HG02973 (cell line): ENCODE measurements around the gene ENTPD6.

Source experiments
- ATAC-seq: cut with Tn5 transposase; IDR thresholded peaks from one replicate; pipeline ENCODE4 v1.9.1; 2021; ENCODE audit warnings: moderate library complexity; ENCODE audit not compliant: unreplicated experiment

ENTPD6 gene

DNA sequence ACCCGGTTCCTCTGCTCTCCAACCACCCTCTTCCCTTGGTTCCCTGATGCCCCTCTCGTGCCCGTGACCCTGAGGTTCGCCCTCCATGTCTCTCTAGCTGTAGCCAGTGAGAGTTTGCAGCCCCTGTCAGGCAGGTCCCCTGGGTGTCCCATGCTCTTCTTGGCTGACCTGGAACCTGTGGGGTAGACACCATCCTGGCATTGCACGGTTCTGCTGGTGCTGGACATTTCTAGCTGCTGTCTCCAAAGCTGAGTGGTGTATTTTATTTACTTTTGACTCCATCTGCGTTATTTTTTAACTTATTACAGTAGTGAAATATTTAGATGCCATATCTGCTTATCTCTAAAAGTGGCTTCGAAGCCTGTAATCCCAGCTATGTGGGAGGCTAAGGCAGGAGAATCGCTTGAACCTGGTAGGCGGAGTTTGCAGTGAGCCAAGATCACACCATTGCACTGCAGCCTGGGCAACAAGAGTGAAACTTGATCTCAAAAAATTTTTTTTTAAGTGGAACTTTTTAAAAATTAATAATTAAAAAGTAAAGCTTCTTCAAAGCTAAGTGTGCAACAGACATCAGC is 12.5 kb downstream of the ENTPD6 start:
- no peak for ATAC-seq

DNA sequence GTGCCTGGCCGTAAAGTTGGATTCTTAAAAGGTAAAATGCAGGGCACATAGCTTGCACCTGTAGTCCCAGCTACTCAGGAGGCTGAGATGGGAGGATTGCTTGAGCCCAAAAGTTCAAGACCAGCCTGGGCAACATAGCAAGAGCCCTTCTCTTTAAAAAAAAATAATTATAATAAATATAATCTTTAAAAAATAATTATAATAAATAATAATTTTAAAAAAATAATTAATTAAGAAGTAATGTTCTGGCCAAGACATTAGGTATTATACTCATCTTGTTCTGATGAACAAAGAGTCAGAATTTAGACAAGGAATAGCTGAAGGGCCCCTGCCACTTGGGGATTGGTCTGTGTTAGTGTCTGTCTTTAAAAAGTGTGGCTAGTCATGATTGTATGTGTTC is 13.9 kb downstream of the ENTPD6 start:
- no peak for ATAC-seq

DNA sequence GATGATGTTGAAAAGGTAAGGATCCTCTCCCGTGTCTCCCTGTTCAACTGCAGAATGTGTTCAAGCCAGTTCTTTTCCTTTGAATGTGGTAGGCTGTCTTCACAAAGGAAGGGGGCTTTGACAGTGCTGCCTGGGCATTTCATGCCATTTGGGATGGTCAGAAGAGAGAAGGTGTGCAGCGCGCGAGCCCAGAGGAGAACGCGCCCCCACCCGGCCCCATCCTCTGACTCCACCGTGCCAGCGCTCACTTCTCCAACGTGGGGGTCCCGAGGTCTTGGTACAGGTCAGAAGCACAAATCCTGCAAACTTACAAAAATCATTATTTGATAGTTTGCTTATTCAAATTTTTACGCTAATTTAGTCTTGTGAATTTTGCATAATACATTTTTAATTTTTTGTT is 14.4 kb downstream of the ENTPD6 start:
- ATAC-seq: no peak

DNA sequence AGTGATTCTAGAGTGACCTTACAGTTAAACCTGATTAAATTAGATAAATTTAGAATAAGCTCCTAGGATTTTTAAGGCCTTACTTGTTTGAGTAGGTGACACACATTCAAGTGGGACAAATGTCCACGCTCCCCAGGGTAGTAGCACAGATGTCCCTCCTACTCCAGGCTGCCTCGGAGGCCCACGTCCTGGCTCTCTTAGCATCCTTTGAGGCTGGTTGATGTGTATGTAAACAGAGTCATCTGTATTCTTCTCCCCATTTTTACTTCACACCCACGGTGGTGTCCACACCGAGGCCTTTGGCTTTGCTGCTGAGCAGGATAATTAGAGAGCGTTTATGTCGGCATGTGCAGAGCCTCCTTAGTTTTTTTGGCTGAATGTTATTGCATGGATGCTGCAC is 15.8 kb downstream of the ENTPD6 start:
- ATAC-seq: no peak

DNA sequence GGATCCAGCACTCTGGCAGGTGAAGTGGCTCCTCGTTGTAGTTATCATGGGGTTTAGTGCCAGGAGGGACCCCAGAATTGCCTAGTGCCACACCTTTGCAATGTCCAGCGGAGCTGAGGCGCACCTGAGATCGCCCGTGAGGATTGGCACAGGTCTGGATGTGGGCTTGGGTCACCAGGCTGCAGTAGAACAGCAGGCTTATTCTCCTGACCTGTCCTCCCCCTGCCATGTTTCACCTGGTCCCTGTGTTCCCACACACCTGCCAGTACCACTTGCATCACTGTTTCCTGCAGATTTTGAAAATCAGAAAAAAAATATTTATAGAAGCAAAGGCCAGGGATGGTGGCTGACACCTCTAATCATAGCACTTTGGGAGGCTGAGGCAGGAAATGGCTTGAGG is 16.7 kb downstream of the ENTPD6 start:
- ATAC-seq: no peak

DNA sequence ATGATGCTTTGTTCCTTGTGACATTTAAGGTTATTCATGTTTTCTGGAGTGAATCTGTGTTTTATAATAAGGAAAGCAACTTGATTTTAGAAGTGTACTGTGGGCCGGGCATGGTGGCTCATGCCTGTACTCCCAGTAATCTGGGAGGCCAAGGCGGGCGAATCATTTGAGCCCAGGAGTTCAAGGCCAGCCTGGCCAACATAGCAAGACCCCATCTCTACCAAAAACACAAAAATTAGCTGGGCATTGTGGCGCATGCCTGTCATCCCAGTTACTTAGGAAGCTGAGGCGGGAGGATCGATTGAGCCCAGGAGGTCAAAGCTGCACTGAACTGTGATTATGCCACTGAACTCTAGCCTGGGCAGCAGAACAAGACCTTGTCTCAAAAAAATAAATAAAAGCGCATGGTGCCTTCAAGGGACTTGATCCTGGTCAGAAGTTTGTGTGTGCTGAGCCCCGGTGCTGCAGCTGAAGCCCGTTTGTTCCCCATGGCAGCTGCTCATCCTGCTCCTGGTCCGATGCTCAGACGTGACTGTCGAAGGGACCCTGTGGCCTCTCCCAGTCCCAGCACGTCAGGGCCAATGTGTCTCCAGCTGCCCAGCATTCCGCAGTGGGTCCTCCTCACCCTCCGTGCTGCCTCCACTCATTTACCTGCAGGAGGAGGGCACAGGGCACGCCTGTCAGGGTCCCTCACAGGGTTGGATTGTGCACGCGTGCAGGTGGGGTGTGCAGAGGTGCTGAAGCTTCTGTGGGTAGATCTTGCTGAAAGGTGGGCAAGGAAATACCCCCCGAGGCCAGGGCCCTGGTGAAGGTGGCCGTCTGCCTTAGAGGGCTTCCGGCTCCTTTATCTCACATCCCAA is 18.3 kb downstream of the ENTPD6 start:
- ATAC-seq: no peak

DNA sequence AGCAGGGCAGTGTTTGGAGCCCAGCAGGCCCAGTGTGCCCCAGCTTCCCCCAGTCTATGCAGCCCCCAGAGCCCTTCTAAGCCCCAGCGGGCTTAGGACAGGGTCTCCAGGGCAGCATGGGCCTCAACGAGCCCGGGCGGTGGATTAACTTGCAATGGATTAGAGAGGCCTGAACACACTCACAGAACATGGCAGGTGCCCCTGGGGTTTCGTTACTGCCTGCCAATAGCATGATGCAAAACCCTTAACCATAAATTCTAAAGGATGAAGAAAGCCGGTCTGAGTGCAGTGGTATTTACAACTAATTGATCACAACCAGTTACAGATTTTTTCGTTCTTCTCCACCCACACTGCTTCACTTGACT is 18.9 kb downstream of the ENTPD6 start:
- ATAC-seq: no peak

DNA sequence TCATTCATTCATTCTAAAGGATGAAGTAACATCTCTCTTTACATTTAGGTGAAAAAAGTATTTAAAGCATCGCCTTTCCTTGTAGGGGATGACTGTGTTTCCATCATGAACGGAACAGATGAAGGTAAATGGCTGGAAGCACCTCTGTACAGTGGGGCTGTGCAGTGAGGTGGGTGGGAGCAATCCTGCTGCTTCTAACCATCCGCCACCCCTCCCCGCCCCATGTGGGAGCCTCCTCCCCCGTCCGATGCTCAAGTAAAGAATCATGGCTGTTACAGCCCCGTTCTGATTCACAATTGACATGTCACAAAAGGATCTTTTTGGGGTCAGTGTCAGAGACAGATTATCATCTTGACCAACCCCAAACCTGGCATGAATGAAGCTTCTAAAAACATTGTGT is 19.3 kb downstream of the ENTPD6 start:
- no peak for ATAC-seq

DNA sequence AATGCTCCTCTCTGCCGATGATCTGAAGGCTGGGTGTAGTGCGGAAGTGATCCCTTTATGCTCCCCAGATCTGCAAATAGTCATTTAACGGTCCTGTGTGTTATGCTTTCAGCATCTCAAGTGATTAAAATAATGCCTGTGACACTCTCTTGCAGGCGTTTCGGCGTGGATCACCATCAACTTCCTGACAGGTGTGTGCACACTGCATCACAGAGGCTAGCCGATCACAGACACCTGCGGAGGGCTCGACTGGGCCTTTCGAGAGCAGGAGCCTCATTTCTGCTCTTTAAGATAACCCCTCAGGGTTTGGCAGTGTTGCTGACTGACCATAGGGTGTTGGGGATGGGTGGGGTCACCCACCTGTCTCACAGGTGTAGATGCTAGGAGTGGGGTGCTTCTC is 20.0 kb downstream of the ENTPD6 start:
- no peak for ATAC-seq

DNA sequence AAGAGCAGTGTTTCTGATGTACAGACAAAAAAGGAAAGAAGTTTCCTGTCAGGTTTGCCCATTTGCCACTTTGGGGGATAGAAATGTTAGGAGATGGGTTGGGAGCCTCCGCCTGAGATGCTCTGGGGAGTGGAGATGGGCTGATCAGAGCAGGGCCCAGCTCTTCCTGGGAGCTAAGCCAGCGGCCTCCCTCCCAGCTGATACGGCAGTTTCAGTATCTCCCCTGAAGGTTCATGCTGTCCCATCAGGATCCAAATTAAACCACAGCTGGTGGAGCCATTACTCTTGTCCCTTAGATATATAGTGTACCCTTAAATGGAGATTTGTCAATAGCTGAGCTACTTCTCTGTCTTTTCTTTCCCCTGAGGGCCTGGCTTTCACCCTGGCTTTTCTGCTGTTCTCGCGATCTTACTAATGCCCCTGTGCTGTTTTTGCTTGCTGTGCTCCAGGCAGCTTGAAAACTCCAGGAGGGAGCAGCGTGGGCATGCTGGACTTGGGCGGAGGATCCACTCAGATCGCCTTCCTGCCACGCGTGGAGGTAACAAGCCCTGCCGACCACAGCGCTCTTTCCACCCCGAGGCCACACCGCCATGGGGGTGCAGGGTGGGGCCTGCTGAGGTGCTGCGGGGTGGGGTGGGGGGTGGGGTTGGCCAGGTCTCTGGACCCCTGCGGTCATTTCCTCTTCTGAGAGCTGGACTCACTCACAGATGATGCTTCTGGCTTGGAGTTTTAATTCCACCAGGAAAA is 20.9 kb downstream of the ENTPD6 start:
- no peak for ATAC-seq

DNA sequence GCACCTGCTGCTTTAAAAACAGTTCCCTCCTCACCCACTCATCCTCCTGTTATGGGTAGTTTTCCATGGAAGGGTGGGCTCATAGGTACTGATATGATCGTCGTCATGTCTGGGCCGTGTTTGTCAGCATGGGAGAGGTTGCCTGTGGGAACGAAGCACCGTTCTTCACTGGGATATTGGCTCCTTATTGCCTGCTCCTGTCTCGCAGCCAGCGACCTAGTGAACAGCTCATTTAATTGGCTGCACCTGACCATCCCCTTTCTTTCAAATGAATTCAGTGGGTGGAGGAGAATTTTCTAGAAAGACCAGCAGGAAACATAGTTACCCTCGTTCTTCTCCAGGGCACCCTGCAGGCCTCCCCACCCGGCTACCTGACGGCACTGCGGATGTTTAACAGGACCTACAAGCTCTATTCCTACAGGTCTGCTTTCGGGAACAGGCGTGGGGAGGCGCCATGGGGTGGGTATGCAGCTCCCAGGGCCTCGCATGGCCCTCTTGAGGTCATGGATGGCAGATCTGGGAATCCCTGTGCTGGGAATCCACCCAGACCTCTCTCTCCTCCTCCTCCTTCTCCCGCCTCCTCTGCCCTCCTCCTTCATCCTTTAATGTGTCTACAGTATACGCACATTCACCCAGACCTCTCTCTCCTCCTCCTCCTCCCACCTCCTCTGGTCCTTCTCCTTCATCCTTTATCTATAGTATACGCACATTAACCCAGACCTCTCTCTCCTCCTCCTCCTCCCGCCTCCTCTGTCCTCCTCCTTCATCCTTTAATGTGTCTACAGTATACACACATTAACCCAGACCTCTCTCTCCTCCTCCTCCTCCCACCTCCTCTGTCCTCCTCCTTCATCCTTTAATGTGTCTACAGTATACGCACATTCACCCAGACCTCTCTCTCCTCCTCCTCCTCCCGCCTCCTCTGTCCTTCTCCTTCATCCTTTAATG is 21.9 kb downstream of the ENTPD6 start:
- no peak for ATAC-seq

DNA sequence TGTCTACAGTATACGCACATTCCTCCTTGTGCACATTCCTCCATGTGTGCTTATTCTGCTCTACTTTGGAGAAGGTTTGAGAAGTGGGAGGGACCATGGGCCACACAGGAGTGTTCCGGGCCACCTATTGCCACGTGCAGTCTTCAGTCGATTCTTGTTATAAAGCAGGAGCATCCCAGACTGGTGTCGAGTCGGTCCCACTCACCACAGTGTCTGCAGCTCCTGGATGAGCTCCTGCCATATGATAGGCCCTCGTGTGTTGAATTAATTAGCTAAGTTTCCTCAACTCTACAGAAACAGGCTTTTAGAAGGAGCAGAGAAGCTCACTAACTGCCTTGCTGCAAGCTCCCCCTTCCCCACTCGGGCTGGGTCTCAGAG is 22.6 kb downstream of the ENTPD6 start:
- ATAC-seq: no peak

DNA sequence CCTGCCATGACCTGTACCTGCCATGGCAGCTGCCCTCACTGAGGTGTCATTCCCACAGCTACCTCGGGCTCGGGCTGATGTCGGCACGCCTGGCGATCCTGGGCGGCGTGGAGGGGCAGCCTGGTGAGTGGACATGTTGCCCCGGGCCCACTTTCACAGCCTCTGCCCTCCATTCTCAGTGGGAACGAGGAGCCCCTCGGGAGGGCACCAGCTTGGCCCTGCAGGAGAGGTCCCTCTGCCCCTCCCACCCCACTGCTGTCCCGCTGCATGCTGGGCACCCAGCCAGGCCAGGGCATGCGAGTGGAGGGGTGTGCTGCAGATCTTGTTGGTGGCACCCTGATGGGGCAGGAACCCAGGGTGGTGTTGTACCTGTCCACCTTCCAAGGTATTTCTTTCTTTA is 23.0 kb downstream of the ENTPD6 start:
- ATAC-seq: no peak

DNA sequence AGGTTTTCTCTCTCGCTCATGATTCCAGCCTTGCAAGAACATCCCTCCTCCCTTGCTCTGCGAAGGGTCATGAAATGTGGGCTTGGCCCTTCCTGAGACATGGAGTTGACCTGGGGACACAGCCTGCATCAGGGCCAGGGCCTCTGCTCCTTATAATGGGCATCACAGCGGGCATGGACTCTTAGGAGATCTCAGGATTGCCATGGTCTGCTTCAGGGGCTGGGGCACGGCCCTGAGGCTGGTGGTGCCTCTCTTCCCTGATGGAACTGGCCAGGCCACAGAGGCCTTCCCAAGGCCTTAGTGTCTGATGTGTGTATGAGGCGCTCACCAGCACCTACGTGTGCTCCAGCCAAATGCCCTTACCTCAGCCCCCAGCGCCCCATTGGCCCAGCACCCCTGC is 23.9 kb downstream of the ENTPD6 start:
- ATAC-seq: no peak

DNA sequence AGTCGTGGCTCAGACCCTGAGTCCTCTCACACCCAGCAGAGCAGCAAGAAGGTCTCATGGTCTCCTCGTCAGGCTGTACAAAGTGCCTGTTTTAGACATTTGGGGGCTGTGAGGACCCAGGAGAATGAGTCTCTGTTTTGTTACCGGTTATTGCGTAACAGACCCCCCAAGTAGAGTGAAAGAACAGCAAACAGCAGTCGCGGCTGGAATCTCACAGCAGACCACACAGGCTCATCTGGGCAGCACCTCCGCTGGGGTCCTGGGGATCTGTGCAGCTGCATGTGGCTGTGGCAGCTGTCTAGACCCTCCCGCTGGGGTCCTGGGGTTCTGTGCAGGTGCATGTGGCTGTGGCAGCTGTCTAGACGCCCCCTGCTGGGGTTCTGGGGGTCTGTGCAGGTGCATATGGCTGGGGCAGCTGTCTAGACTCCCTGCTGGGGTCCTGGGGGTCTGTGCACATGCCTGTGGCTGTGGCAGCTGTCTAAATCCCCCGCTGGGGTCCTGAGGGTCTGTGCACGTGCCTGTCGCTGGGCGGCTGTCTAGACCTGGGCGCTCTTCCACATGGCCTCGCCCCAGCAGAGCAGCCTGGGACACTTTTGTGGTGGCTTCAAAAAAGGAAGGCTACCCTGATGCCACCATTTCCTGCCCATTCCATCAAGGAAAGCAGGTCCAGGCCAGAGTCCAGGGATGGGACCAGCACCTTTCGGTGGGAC is 24.7 kb downstream of the ENTPD6 start:
- ATAC-seq: no peak

DNA sequence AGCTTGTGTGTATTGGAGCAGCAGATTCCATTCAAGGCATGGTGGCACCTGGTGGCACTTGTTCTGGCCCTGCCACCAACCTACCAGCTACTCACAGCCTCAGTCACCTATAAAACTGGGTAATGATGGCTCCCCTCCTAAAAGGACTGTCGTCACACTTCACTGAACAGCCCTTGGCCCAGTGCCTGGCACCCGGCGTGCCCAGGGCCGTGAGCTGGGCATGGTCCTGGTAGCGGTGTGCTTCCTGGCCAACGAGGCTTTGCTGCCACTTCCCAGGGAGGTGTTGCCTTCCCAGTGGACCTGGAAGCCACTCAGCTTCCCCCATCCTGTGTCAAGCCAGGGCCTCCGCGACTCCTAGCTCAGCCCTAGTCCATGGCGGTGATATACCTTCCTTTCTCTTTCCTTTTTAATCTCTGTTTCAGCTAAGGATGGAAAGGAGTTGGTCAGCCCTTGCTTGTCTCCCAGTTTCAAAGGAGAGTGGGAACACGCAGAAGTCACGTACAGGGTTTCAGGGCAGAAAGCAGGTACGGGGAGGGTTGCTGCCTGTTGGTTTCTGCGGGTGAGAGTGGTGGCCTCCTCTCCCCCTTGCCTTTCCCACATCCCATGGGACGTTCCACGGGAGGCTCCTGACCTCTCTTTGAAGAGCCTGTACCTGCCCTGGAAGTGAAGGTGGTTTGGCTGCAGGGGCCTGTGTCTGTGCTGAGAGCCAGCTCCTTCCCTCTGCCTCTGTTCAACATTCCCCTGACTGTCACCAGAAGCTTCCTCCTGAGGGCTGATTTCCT is 25.5 kb downstream of the ENTPD6 start:
- ATAC-seq: no peak

DNA sequence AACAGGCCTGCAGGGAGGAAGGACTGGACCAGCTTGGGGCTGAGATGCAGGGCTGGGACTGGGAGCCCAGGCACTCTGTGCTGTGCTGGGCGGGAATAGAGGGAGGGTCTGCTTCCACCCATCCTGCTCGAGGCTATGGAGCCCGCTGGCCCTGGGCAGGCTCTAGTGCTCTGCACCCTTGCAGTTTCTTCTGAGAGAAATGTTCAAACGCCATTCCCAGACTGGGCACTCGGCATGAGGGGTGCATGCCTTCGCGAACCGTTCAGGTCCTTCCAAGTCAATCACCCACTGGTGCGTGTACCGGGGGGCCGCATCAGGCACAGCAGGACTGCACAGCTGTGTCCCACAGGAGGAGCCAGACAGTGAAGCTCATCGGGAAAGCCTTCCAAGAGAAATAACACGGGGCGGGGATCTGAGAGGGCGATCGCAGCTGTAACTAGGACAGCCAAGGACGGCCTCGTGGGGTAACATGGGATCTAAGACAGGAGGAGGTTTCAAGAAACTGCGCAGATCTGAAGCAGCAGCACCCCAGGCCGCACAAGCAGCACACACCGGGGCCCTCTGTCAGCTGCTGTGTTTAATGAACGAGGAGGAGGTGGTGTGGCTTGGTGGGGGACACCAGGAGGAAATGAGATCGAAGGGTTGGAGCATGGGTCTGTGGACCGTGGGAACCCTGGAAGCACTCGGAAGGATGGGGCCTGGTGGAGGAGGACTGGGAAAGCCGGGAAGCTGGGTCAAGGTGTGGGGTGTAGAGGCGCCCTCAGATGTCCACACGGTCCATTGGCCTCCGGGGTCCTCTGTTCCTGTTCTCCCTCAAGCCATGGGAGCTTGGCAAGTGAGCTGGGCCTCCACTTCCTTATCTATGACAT is 26.3 kb downstream of the ENTPD6 start:
- no peak for ATAC-seq

DNA sequence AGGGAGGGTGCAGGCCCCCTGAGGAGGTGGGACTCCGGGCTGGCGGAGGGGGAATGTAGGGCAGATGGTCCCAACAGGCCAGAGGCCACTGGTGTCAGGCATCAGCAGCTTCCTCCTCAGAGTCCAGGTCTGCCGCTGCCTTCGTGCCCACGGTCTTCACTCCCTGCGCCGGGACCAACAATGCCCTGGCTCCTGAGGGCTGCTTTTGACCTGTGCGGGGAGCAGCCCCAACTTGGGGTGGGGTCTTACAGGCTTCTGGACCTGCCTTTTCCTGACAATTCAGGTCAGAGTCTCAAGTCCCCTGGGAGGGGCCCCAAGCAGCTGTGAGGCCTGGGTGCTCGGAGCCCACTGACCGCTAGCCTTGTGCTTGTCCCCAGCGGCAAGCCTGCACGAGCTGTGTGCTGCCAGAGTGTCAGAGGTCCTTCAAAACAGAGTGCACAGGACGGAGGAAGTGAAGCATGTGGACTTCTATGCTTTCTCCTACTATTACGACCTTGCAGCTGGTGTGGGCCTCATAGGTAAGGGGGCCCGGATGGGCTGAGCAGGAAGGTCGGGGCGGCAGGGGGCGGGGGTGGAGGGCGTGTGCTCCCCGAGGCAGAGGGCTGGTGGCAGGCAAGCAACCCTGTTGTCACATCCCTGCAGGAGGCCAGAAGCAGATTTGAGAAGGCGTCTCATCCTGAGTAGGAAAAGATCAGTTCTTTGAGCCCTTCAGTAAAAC is 27.1 kb downstream of the ENTPD6 start:
- no peak for ATAC-seq
